OCI-LY3 (cell line): ENCODE results near the gene MZB1.
A peak's percentile ranks its signal among the peaks of the same experiment; 100 is the strongest.

Source experiments
- H2AFZ ChIP-seq: fragments of 200-600, 300-600 bp; shearing (Covaris generic); 2 replicates; pipeline ENCODE4 v1.6.0; 2014; ENCODE audit warnings: antibody characterized with exemption, low read depth, low read length
- H3K27ac ChIP-seq: fragments of 200-600, 300-600 bp; sonication (generic); 2 replicates; pipeline ENCODE4 v1.5.1; 2014; ENCODE audit warnings: mild to moderate bottlenecking, low read length, moderate library complexity, mixed read lengths
- H3K27me3 ChIP-seq: fragments of 200-600, 300-600 bp; sonication (generic); 2 replicates; pipeline ENCODE4 v1.6.1; 2014; ENCODE audit warnings: low read depth, low read length, mixed read lengths
- H3K36me3 ChIP-seq: fragments of 200-600, 300-600 bp; sonication (generic); replicated peaks from 2 replicates; pipeline ENCODE3; 2014; ENCODE audit warnings: low read depth, low read length, mixed read lengths
- H3K4me1 ChIP-seq: fragments of 300-600, 200-600 bp; sonication (generic); 2 replicates; pipeline ENCODE4 v1.6.1; 2014; ENCODE audit warnings: low read length, mixed read lengths
- H3K4me2 ChIP-seq: fragments of 200-600, 300-600 bp; sonication (generic); 2 replicates; pipeline ENCODE4 v1.6.1; 2014; ENCODE audit warnings: low read length, mixed read lengths
- H3K4me3 ChIP-seq: fragments of 300-600, 200-600 bp; sonication (generic); 2 replicates; pipeline ENCODE4 v1.5.1; 2014; ENCODE audit warnings: antibody characterized with exemption, mild to moderate bottlenecking, low read length, moderate library complexity
- H3K79me2 ChIP-seq: fragments of 300-600, 200-600 bp; shearing (Covaris generic); 2 replicates; pipeline ENCODE4 v1.6.1; 2014; ENCODE audit warnings: mild to moderate bottlenecking, low read length, mixed read lengths
- H3K9ac ChIP-seq: fragments of 300-600, 200-600 bp; shearing (Covaris generic); 2 replicates; pipeline ENCODE4 v1.6.0; 2014; ENCODE audit warnings: mild to moderate bottlenecking, low read length, moderate library complexity
- H3K9me3 ChIP-seq: fragments of 200-600, 300-600 bp; shearing (Covaris generic); 2 replicates; pipeline ENCODE4 v1.6.1; 2014; ENCODE audit warnings: low read length, mixed read lengths; ENCODE audit not compliant: insufficient read depth
- H4K20me1 ChIP-seq: fragments of 200-600, 300-600 bp; sonication (generic); 2 replicates; pipeline ENCODE4 v1.6.1; 2016; ENCODE audit warnings: low read length, mixed read lengths; ENCODE audit not compliant: insufficient read depth
- CTCF ChIP-seq: fragments of 200-600, 300-600 bp; sonication (generic); IDR thresholded peaks from 2 replicates; pipeline ENCODE4 v1.5.1; 2014; ENCODE audit warnings: antibody characterized with exemption, low read length, low read depth
- EZH2phosphoT487 ChIP-seq: fragments of 200-600 bp; shearing (Covaris generic); IDR thresholded peaks from 2 replicates; pipeline ENCODE4 v1.6.1; 2018; ENCODE audit warnings: antibody characterized with exemption, mixed run types, low read depth

MZB1 gene

GRCh38 chr5:139425497-139425896 is 35.8 kb upstream of the MZB1 start:
- no peak overlapping the region for H3K4me2 ChIP-seq
- H2AFZ ChIP-seq: no peak overlapping the region
- H3K27ac ChIP-seq: no peak overlapping the region
- 0 out of 2 replicates have a peak, but pooled peaks cover 2% of the 10 kb centered on the region for H3K4me1 ChIP-seq
- H3K9me3 ChIP-seq: no peaks in the 10 kb centered on the region
- no peaks in the 10 kb centered on the region for H3K79me2 ChIP-seq
- H3K9ac ChIP-seq: no peak overlapping the region
- no peaks in the 10 kb centered on the region for H3K27me3 ChIP-seq
- H4K20me1 ChIP-seq: no peaks in the 10 kb centered on the region
- H3K36me3 ChIP-seq: no peaks in the 10 kb centered on the region
- no peak overlapping the region for H3K4me3 ChIP-seq
- TF ChIP-seq EZH2phosphoT487 (no peak), CTCF (no peak)

GRCh38 chr5:139422307-139422893 is 32.7 kb upstream of the MZB1 start:
- Histone ChIP-seq H3K4me3 (no peak overlapping the region), H3K27ac (no peak overlapping the region), H3K4me2 (peak overlapping the region; percentile 24; the same call in 1 of the 2 replicates), H3K79me2 (no peaks in the 10 kb centered on the region), H4K20me1 (no peaks in the 10 kb centered on the region), H3K9ac (no peak overlapping the region), H3K9me3 (no peaks in the 10 kb centered on the region), H2AFZ (no peak overlapping the region), H3K36me3 (no peaks in the 10 kb centered on the region), H3K4me1 (0 out of 2 replicates have a peak, but pooled peaks cover 2% of the 10 kb centered on the region), H3K27me3 (no peaks in the 10 kb centered on the region)
- TF ChIP-seq CTCF (peak; percentile 83), EZH2phosphoT487 (no peak)

- H3K36me3 ChIP-seq: no peaks in the 10 kb centered on the region
These were observed 29.8 kb upstream of the MZB1 start for GRCh38 chr5:139419226-139420192.

More at GRCh38 chr5:139419226-139420192, 29.8 kb upstream of the MZB1 start:
- H4K20me1 ChIP-seq: no peaks in the 10 kb centered on the region
- TF ChIP-seq CTCF: no peak
- no peak for TF ChIP-seq EZH2phosphoT487
- no peaks in the 10 kb centered on the region for H3K9me3 ChIP-seq
- H3K4me1 ChIP-seq: 0 out of 2 replicates have a peak, but pooled peaks cover 2% of the 10 kb centered on the region
- no peak overlapping the region for H3K4me3 ChIP-seq
- no peak overlapping the region for H2AFZ ChIP-seq
- H3K9ac ChIP-seq: no peak overlapping the region
- H3K27ac ChIP-seq: no peak overlapping the region
- H3K4me2 ChIP-seq: no peak overlapping the region
- H3K27me3 ChIP-seq: no peaks in the 10 kb centered on the region
- H3K79me2 ChIP-seq: no peaks in the 10 kb centered on the region
